Epithelial cell of proximal tubule (primary cell): Measurements from ENCODE around the gene FKBP8. TPM values are rescaled to one million over a fixed set of nuclear protein-coding genes. Genes with fewer than 3 reads are reported as not detected.

Experiments used
- DNase-seq: peaks from one replicate; pipeline ENCODE4 v3.0.0-alpha.2; 2011; ENCODE audit warnings: low read depth
- H3K4me3 ChIP-seq: 2 replicates; pipeline ENCODE4 v1.5.1; 2011; ENCODE audit warnings: low read depth, mild to moderate bottlenecking, low read length
- total RNA-seq: library from RNA; depleted of rRNA; stranded (reverse); fragments of >200 nt; gene quantifications from 2 replicates; pipeline ENCODE4 v1.2.3, GENCODE V29; 2015
- TF ChIP-seq, protein P1 (sequence below): conservative IDR thresholded peaks from 2 replicates; pipeline ENCODE4 v1.5.1; 2012; ENCODE audit warnings: low read depth, mild to moderate bottlenecking, low read length

FKBP8 gene
- total RNA-seq, 1 donor from 2014 or later, result 315 TPM

DNA sequence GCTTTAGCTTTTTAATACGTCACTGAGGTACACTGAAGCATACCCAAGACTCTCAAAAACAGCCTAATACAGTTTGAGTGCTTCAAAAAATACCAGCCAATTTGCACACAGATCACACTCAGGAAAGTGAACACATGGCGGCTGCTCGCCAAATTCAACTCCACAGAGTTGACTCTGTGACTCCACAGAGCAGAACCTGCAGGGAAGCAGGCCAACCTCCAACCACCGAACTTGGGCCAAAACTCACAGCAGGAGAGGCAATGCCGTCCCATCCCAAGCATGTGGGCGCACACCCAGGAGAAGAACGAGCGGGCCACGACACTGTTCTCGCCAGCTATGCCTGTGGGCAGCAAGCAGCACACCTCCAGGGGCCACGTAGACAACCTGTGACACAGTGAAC lies 42.6 kb downstream of the FKBP8 start:
- DNase-seq, result no peak
- no peak overlapping the region for H3K4me3 ChIP-seq
- TF ChIP-seq, protein P1, sequence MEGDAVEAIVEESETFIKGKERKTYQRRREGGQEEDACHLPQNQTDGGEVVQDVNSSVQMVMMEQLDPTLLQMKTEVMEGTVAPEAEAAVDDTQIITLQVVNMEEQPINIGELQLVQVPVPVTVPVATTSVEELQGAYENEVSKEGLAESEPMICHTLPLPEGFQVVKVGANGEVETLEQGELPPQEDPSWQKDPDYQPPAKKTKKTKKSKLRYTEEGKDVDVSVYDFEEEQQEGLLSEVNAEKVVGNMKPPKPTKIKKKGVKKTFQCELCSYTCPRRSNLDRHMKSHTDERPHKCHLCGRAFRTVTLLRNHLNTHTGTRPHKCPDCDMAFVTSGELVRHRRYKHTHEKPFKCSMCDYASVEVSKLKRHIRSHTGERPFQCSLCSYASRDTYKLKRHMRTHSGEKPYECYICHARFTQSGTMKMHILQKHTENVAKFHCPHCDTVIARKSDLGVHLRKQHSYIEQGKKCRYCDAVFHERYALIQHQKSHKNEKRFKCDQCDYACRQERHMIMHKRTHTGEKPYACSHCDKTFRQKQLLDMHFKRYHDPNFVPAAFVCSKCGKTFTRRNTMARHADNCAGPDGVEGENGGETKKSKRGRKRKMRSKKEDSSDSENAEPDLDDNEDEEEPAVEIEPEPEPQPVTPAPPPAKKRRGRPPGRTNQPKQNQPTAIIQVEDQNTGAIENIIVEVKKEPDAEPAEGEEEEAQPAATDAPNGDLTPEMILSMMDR, result no peak

GRCh38 chr19:18500376-18500775 lies 43.0 kb downstream of the FKBP8 start:
- TF ChIP-seq, protein P1, result no peak
- no peak overlapping the region for H3K4me3 ChIP-seq
- no peak for DNase-seq

- TF ChIP-seq, protein P1, result no peak
- H3K4me3 ChIP-seq, result no peak overlapping the region
- no peak for DNase-seq
These were observed 44.2 kb downstream of the FKBP8 start for GRCh38 chr19:18499055-18499775.

DNA sequence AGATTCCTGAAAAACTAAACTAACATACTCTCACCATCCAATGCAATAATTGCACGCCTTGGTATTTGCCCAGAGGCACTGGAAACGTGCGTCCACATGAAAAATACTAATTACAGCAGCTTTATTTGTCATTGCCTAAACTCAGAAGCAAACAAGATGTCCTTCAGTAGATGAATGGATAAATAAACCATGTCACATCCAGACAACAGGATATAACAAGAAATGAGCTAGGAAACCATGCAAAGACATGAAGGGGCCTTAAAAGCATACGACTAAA lies 46.5 kb downstream of the FKBP8 start:
- TF ChIP-seq, protein P1, result no peak
- no peak for DNase-seq
- H3K4me3 ChIP-seq, result no peak overlapping the region

DNA sequence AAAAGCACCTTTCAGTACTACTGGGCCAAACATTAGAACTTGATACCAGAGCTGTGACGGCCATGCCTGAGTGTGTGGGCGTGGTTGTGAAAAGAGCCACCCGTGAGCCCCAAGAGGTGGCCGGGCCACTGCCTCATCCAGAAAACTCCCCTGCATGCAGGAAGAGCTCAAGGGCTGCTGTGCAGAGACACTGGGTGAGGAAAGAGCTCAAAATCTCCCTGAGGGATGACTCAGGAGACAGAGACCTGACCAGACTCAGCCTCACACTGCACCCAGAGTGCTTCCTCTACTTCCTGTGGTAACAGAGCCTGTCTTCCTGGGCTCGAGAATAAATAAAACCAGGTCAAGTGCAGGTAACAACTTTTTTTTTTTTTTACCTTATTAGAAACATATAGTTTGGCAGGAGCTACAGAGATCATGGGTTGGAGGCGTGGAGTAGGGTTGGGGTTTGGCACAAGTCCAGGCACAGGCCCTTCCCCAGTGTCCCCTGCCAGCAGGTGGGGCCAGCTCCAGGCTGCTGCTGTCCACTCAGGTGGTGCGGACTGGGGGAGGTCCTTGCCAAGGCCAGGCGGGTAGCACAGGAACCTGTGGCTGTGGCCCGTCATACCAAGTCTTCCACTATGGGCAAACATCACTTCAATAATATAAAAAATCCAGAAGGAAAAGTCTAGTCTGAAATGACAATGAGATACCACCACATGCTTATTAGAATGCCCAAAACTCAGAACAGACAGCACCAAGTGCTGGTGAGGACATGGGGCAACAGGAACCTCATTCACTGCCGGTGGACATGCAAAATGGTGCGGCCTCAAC lies 47.0 kb downstream of the FKBP8 start:
- TF ChIP-seq, protein P1, result peak; percentile 43
- no peak overlapping the region for H3K4me3 ChIP-seq
- peak; percentile 47 for DNase-seq

DNA sequence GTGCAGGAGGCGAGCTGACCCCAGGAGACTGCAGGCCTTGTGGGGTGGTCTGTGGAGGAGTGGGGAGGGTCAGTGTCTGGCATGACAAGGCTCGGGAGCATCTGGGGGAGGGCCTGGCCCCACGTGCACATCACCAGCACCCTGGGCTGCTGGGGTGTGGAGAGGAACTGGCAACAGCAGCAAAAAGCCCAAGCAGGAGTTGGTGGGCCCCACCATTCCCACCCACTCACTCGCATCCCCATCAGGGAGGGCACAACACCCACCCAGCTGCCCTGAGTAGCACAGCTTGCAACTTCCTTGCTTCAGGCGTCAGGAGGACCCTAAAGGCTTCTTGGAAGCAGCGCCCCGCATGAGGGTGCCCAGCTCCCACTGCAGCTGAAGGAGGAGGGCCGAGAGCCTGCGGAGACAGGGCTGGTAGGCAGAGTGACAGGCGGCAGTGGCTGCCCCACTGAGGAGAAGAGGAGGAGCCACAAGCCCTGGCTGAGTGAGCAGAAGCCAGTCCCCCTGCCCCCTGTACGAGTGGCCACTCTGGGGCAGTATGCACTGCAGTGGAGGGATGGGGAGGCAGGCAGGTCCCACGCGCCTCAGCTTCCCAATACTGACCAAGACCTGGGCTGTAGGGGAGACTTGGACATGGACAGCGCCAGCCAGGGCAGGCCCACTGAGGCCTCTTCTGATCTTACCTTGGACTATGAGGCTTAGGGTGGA lies 48.0 kb downstream of the FKBP8 start:
- TF ChIP-seq, protein P1, result no peak
- DNase-seq, result no peak
- no peak overlapping the region for H3K4me3 ChIP-seq
